ENCODE measurements around the gene KYNU.

- TF ChIP-seq CTCF (IDR thresholded peaks at IDR 0.05) (no peak), POLR2A (IDR thresholded peaks at IDR 0.05) (no peak), POLR2AphosphoS5 (IDR thresholded peaks at IDR 0.05) (no peak)
Observed at GRCh38 chr2:143088388-143088787, 210.9 kb downstream of the KYNU start.
